SIG-M5 (cell line): Measurements from ENCODE around the gene SLC7A9.
"Not testable (repeated sequence)": the region's sequence is repeated elsewhere in the genome, so short reads cannot be mapped to it uniquely, and the experiment has no call there.

Source experiments
- DNase-seq: peaks from one replicate; lab custom pipeline; 2025; lab: John Stamatoyannopoulos, UW

The SLC7A9 gene

DNA sequence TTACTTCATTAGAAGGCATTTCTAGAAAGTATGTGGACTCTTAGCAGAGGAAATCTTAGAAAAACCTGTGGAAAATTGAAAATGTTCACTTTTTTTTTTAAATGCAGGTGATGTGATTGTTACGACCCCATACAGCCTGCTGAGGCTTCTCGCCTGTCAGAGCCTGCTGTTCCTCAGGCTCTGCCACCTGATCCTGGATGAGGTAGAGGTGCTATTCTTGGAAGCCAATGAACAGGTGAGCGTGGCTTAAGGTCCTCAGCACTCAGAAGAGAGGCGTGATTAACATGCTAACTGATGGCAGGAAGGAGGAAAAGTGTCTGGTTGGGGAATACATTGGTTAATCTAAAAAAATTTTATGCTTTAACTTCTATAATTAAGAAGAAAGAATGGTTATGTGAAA, 71.4 kb downstream of the SLC7A9 start:
- no peak for DNase-seq

DNA sequence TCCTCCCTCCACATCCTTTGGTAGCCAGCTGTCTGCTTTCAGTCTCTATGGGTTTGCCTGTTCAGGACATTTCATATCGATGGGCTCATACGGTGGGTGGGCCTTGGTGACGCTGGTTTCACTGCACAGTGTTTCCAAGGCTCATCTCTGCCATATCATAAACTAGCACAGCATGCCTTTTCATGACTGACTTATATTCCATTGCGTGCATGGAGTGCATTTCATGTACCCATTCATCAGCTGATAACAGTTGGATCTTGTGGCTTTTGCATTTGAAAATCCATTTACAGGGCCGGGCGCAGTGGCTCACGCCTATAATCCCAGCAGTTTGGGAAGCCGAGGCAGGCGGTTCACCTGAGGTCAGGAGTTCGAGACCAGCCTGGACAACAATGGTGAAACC, 80.1 kb downstream of the SLC7A9 start:
- DNase-seq: no peak

DNA sequence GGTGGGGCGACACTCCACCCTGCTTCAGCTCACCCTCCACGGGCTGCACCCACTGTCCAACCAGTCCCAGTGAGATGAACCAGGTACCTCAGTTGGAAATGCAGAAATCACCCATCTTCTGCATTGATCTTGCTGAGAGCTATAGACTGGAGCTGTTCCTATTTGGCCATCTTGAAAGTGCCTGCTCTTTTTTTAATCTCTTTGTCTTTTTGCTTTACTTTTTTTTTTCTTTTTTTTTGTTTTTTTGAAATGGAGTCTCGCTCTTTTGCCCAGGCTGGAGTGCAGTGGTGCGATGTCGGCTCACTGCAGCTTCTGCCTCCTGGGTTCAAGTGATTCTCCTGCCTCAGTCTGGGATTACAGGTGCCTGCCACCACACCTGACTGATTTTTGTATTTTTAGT, 81.7 kb downstream of the SLC7A9 start:
- not testable (repeated sequence) for DNase-seq

DNA sequence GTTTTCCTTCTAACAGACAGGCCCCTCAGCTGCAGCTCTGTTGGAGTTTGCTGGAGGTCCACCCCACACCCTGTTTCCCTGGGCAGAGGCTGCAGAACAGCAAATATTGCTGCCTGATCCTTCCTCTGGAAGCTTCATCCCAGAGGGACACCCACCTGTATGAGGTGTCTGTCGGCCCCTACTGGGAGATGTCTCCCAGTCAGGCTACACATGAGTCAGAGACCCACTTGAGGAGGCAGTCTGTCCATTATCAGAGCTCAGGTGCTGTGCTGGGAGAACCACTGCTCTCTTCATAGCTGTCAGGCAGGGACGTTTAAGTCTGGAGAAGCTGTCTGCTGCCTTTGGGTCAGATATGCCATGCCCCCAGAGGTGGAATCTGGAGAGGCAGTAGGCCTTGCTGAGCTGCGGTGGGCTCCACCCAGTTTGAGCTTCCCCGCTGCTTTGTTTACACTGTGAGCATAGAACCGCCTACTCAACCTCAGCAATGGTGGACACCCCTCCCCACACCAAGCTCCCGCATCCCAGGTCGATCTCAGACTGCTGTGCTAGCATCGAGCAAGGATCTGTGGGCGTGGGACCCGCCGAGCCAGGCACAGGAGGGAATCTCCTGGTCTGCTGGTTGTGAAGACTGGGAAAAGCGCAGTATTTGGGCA, 82.3 kb downstream of the SLC7A9 start:
- DNase-seq: not testable (repeated sequence)

DNA sequence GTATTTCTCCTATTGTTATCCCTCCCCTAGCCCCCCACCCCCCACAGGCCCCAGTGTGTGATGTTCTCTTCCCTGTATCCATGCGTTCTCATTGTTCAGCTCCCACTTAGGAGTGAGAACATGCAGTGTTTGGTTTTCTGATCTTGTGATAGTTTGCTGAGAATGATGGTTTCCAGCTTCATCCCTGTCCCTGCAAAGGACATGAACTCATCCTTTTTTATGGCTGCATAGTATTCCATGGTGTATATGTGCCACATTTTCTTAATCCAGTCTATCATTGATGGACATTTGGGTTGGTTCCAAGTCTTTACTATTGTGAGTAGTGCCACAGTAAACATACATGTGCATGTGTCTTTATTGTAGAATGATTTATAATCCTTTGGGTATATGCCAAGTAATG, 87.5 kb downstream of the SLC7A9 start:
- DNase-seq: not testable (repeated sequence)

DNA sequence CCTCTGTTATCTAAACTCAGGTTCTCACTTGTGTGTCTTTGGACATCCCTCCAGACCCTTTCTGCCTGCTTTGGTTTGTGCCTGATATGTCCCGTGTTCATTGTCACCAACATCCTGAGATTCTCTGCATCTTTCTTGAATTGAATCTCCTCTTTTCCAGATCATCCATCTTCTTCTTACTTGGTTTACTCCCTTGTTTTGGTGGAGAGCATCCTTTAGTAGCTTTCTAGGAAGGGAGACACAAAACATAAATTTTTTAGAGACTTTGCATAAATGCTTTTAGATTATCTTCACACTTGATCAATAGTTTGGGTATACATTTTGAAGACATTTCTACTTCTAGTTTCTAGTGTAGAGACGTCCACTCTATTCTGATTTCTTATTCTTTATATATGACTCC, 88.3 kb downstream of the SLC7A9 start:
- DNase-seq: no peak
